Adrenal gland (tissue), 5 donors: ENCODE data around the gene CCDC6.

Experiments
- CTCF ChIP-seq, 6 experiments: fragments of 450-650 bp in 4 of 6; fragments of 200-600 bp in 2 of 6; sonication (generic) in 1 of 6; IDR thresholded peaks; 1 replicate in 5 of 6; 2 replicates in 1 of 6; pipeline versions ENCODE4 v1.5.1 to v1.8.0; 2016 to 2021; ENCODE audit warnings: antibody characterized with exemption in 6 of 6, mild to moderate bottlenecking in 2 of 6, moderate library complexity in 1 of 6
- POLR2A ChIP-seq, 2 donors: fragments of 450-650 bp; IDR thresholded peaks; one replicate each; pipeline ENCODE4 v1.6.1; 2017; ENCODE audit warnings: antibody characterized with exemption in 2 of 2, mild to moderate bottlenecking in 2 of 2, moderate library complexity in 1 of 2
- donor health status: DM: no; HTN: no; CAD: no.

DNA sequence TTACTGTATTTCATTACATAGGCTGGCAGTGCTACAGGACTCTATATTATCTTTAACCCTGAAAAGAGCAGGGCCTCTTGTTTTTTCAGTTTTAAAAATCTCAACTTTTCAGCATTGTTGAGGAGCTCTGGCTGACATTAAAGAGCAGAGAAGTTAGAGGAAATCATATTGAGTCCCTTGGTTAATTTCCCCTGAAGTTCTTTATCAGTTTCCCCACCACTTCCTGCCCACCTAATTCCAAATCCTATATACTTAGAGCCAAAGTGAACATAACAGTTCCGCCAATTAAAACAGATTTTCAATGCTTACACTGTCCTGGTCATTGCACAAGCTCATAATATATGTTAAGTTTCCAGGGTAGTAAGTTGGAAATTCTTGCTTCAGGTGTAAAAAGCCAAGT lies 87.1 kb downstream of the CCDC6 start:
- TF ChIP-seq CTCF (IDR thresholded peaks at IDR 0.05) (no peak), POLR2A (IDR thresholded peaks at IDR 0.05) (no peak)
